OCI-M2 (cell line): ENCODE results near the gene RNF168.
"Not testable (repeated sequence)": the region's sequence is repeated elsewhere in the genome, so short reads cannot be mapped to it uniquely, and the experiment has no call there.

Experiments
- DNase-seq: peaks from one replicate; lab custom pipeline; 2025; ENCODE audit not compliant: unreplicated experiment; lab: John Stamatoyannopoulos, UW

The RNF168 gene

GRCh38 chr3:196514913-196515621, 11.5 kb upstream of the RNF168 start, which contains the start of gene SMCO1:
Gene SMCO1 (minus strand): TSS chr3:196515346. CDS start chr3:196515209, 137 bp downstream.
- DNase-seq = no peak

DNA sequence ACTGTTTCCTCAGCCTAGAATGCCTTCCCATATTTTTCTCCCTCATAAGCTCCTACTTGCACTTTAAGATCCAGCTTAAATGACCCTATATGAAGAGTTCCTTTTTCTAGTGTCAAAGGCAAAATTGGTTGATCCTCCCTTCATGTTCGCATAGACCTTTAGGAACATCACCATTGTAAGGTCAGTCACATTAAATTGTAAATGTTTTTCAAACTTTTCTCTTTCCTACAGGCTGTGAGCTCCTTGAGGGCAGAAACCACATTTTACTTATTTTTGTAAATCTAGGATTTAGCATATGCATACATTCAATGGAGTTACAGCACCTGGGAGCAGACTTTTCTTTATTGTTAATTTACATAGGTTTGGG, 10.8 kb upstream of the RNF168 start:
- DNase-seq = no peak

GRCh38 chr3:196513697-196514349, 10.3 kb upstream of the RNF168 start:
- no peak for DNase-seq

- DNase-seq = not testable (repeated sequence)
Measured at GRCh38 chr3:196511646-196512425, 8.3 kb upstream of the RNF168 start.

DNA sequence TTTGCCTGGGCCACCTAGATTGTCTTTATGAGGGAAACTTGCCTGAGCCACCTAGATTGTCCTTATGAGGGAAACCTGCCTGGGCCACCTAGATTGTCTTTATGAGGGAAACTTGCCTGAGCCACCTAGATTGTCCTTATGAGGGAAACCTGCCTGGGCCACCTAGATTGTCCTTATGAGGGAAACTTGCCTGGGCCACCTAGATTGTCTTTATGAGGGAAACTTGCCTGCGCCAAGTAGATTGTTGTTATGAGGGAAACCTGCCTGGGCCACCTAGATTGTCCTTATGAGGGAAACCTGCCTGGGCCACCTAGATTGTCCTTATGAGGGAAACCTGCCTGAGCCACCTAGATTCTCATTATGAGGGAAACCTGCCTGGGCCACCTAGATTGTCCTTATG, 7.5 kb upstream of the RNF168 start:
- DNase-seq = not testable (repeated sequence)

DNA sequence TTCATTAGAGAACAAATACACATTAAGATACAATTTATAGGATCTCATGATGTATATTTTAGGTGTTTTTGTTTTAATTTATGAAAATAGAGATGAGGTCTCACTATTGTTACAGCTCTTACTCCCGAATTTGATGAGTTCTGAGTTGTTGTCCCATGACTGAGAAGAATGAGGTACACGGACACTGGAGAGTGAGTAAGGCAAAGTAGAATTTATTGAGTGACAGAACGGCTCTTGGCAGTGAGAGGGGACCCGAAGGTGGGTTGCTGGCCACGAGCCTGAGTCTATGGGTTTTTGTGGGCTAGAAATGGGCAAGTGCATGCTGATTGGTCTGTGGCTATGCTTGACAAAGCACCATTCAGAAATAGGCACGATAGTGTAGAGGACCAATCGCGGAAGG, 3.1 kb upstream of the RNF168 start:
- no peak for DNase-seq

DNA sequence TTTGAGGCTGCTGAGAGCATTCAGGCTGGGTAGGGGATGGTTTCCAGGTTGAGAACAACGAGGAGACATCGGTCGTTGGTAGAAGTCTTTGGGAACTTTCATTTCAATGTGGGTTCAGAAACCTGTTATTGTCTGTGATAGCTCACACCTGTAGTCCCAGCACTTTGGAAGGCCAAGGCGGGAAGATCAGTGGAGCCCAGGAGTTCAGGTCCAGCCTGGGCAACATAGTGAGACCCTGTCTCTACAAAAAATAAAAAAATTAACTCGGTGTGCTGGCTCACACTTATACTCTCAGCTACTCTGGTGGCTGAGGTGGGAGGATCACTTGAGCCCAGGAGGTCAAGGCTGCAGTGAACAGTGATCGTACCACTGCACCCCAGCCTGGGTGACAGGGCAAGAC, 988 bp upstream of the RNF168 start:
- DNase-seq = no peak

DNA sequence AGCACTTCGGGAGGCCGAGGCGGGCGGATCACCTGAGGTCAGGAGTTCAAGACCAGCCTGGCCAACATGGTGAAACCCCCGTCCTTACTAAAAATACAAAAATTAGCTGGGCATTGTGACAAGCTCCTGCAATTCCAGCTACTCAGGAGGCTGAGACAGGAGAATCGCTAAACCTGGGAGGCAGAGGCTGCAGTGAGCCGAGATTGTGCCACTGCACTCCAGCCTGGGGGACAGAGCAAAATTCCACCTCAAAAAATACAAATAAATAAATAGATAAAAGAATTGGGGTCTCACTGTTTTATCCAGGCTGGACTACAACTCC, 470 bp upstream of the RNF168 start:
- not testable (repeated sequence) for DNase-seq

DNA sequence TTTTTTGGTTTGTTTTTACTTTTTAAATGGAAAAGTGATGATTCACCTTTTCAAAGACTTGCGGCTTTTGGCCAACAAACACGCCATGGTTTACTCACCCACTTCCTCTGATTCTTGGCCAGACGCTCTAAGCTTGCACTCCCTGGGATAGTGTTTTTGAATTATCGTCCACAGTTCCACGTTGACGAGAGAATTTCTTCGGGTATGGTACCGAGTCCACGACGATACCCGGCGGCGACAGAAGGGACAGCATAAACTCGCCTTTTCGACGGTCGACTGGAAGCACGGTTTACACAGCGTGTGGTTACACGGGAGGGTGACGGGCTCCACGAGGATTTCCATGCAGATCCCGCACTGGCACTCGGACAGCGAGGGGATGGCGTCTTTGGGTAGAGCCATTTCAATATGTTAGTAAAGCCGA, 783 bp downstream of the RNF168 start:
- DNase-seq = no peak

- no peak for DNase-seq
Measured at GRCh38 chr3:196501316-196502044, 2.1 kb downstream of the RNF168 start.

DNA sequence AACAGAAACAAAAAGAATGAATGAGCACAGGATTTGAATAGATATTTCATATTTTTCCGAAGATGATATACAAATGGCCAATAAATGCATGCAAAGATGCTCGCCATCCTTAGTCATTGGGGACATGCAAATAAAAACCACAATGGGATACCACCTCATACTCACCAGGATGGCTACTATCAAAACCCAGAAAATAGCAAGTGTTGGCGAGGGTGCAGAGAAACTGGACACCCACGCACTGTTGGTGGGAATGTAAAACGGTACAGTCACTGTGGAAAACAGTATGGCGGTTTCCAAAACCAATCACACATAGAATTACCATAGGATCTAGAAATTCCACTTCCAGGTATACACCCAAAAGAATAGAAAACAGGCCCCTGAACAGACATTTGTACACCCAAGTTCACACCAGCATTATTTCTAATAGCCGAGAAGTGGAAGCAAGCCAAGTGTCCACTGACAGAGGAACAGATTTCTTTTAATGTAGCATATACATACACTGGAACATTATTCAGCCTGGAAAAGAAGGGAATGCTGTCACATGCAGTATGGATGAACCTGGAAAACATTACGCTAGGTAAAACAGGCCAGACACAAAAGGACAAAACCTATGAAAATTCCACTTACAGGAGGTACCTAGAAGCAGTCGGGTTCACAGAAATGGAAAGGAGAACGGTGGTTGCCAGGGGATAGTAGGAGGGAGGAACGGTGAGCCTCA, 3.6 kb downstream of the RNF168 start:
- no peak for DNase-seq

GRCh38 chr3:196499061-196499460, 4.5 kb downstream of the RNF168 start:
- DNase-seq = no peak

DNA sequence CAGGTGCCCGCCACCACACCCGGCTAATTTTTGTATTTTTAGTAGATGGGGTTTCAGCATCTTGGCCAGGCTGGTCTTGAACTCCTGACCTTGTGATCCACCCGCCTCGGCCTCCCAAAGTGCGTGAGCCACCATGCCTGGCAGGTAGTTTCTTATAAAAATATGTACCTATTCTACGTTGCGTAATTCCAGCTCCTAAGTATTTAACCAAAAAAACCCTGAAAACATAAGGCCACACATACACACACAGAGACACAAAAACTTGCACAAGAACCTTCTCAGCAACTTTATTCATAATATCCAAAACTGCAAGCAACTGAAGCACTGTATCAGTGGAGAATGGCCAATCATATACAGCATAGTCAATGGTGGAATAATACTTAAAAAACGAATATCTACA, 5.3 kb downstream of the RNF168 start:
- DNase-seq = no peak

DNA sequence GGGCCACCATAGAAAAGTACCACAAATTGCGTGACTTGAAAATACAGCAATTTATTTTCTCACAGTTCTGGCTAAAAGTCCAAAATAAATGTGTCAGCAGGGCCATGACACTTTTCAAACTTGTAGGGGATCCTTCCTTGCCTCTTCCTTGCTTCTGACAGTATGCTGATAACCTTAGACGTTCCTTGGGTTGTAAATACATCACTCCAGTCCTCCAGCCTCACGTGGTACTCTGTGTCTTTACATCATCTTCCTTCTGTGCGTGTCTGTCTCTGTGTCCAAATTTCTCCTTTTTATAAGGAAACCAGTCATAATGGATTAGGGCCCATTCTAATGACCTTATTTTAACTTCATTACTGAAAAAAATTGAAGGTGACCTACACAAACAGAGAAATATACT, 7.4 kb downstream of the RNF168 start:
- no peak for DNase-seq

DNA sequence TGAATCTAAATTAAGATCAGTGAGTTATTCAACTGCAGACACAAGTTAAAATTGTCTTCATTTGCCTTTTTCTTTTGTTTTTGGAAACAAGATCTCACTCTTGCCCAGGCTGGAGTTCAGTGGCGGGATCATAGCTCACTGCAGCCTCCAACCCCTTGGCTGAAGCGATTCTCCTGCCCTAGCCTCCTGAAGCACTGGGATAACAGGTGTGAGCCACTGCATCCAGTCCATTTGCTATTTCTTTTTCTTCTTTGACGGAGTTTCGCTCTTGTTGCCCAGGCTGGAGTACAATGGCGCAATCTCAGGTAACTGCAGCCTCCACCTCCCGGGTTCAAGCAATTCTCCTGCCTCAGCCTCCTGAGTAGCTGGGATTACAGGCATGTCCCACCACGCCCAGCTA, 10.3 kb downstream of the RNF168 start:
- DNase-seq = no peak

GRCh38 chr3:196492080-196492479, 11.5 kb downstream of the RNF168 start:
- no peak for DNase-seq

GRCh38 chr3:196489747-196490146, 13.8 kb downstream of the RNF168 start:
- DNase-seq = no peak

- DNase-seq = no peak
Measured at GRCh38 chr3:196486263-196486662, 17.3 kb downstream of the RNF168 start.

DNA sequence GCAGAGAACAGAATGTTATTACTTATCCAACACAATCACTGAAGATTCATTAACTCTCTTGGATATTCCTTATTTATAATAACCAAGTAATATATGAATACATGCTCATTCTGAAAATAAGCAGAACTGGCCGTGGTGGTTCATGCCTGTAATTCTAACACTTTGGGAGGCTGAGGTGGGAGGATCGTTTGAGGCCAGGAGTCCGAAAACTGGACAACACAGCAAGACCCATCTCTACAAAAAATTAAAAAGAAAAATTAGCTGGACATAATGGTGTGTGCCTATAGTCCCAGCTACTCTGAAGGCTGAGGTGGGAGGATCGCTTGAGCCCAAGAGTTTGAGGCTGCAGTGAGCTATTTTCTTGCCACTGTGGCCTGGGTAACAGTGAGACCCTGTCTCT, 25.9 kb downstream of the RNF168 start:
- DNase-seq = no peak

DNA sequence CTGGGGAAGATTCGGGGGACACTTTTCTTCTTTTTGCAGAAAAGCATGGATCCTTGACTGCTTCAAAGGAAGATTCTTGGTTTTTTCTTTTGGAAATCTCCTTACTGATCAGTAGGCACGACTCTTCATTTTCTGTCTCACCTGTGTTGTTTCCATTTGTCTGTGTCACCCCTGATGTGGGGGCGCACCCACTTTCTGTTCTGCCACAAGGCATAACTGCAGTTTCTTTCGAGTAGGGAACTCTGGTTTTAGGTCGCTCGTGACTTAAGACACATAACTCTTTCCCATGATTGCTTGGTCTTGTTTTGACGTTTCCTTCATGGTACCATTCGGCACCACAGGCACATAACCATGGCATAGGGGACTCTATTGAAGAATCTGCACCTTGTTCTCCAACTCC, 31.3 kb downstream of the RNF168 start:
- DNase-seq = no peak

- no peak for DNase-seq
Measured at GRCh38 chr3:196471551-196471950, 32.0 kb downstream of the RNF168 start.
